Lower leg skin (tissue), 3 donors: ENCODE data around the gene C12orf75.

Experiments used
- CTCF ChIP-seq, 3 donors: fragments of 450-650 bp; IDR thresholded peaks; one replicate each; pipeline ENCODE4 v1.5.1; 2016; ENCODE audit warnings: antibody characterized with exemption in 3 of 3, mild to moderate bottlenecking in 3 of 3, moderate library complexity in 2 of 3
- POLR2A ChIP-seq, 2 donors: fragments of 450-650 bp; IDR thresholded peaks; one replicate each; pipeline ENCODE4 v1.6.1; 2016 to 2017; ENCODE audit warnings: antibody characterized with exemption in 2 of 2, mild to moderate bottlenecking in 1 of 2, moderate library complexity in 1 of 2

GRCh38 chr12:105315130-105315529 is 15.4 kb upstream of the C12orf75 start:
- no peak for TF ChIP-seq POLR2A (IDR thresholded peaks at IDR 0.05)
- TF ChIP-seq CTCF (IDR thresholded peaks at IDR 0.05), result no peak
